K562 (cell line): ENCODE measurements around the gene MRPL58. TPM values are rescaled to one million over a fixed set of nuclear protein-coding genes. Genes with fewer than 3 reads are reported as not detected.
A peak's percentile ranks its signal among the peaks of the same experiment; 100 is the strongest.

Source experiments
- ARID3B ChIP-seq: fragments of 250-450 bp; sonication (Bioruptor Pico); IDR thresholded peaks from 2 replicates; pipeline ENCODE4 v1.4.0; 2020; ENCODE audit warnings: borderline replicate concordance
- CSDE1 ChIP-seq, 2 experiments: fragments of 450-650 bp; IDR thresholded peaks; 2 replicates each; pipeline ENCODE4 v1.6.1; 2016; ENCODE audit warnings: mild to moderate bottlenecking in 1 of 2
- CTBP1 ChIP-seq: fragments of 450-650 bp; IDR thresholded peaks from 2 replicates; pipeline ENCODE4 v1.6.1; 2016; ENCODE audit warnings: borderline replicate concordance
- EHMT2 ChIP-seq: fragments of 450-650 bp; IDR thresholded peaks from 2 replicates; pipeline ENCODE4 v1.6.1; 2018; ENCODE audit warnings: antibody characterized with exemption
- HINFP ChIP-seq: fragments of 450-650 bp; conservative IDR thresholded peaks from 2 replicates; pipeline ENCODE4 v1.6.1; 2016; ENCODE audit warnings: missing genetic modification characterization, low read depth, mild to moderate bottlenecking, control low read depth, missing compliant biosample characterization
- HNRNPUL1 ChIP-seq: fragments of 200-400 bp; formaldehyde crosslinking; IDR thresholded peaks from 2 replicates; pipeline ENCODE4 v1.6.1; 2017; ENCODE audit warnings: low read length
- ILF3 ChIP-seq: fragments of 450-650 bp; IDR thresholded peaks from 2 replicates; pipeline ENCODE4 v1.6.1; 2018; ENCODE audit warnings: antibody characterized with exemption, mild to moderate bottlenecking, moderate library complexity, borderline replicate concordance
- MLX ChIP-seq, 2 experiments: fragments of 450-650 bp in 1 of 2; sonication (generic) in 1 of 2; formaldehyde crosslinking; conservative IDR thresholded peaks; 2 replicates each; pipeline versions ENCODE4 v1.4.0 to v1.8.1; 2020 to 2022; ENCODE audit warnings: mild to moderate bottlenecking in 1 of 2, missing genetic modification reagents in 1 of 2
- NR2C2 ChIP-seq, 2 experiments: fragments of 200-800 bp in 1 of 2; sonication (Bioruptor generic) in 1 of 2; sonication (generic) in 1 of 2; formaldehyde crosslinking in 1 of 2; IDR thresholded peaks; 2 replicates each; pipeline versions ENCODE4 v1.6.1 to v1.8.0; 2016 to 2022; ENCODE audit warnings: mild to moderate bottlenecking in 1 of 2, missing compliant biosample characterization in 1 of 2, missing genetic modification characterization in 1 of 2, missing genetic modification reagents in 1 of 2
- NRF1 ChIP-seq, 2 experiments: fragments of 450-650 bp; IDR thresholded peaks in 1 of 2; conservative IDR thresholded peaks in 1 of 2; 2 replicates each; pipeline ENCODE4 v1.6.1; 2014; ENCODE audit warnings: mild to moderate bottlenecking in 2 of 2
- PHF21A ChIP-seq: fragments of 450-650 bp; IDR thresholded peaks from 2 replicates; pipeline ENCODE4 v1.6.1; 2017; ENCODE audit warnings: low read depth, borderline replicate concordance
- RCOR1 ChIP-seq, 2 experiments: IDR thresholded peaks; 2 replicates each; pipeline ENCODE4 v1.6.1; 2012; ENCODE audit warnings: low read depth in 2 of 2, low read length in 2 of 2, borderline replicate concordance in 1 of 2, improper control_type of control experiment in 1 of 2
- SAP30 ChIP-seq: fragments of 200-600 bp; sonication (generic); IDR thresholded peaks from 2 replicates; pipeline ENCODE4 v1.6.1; 2012; ENCODE audit warnings: borderline replicate concordance, low read depth, mild to moderate bottlenecking, moderate library complexity, low read length, control low read depth, inconsistent platforms; ENCODE audit not compliant: insufficient read depth, poor library complexity, severe bottlenecking
- SFPQ ChIP-seq: fragments of 200-400 bp; formaldehyde crosslinking; IDR thresholded peaks from 2 replicates; pipeline ENCODE4 v1.6.1; 2017; ENCODE audit warnings: mild to moderate bottlenecking, low read depth, low read length, moderate library complexity
- SRSF7 ChIP-seq: fragments of 200-400 bp; formaldehyde crosslinking; optimal IDR thresholded peaks from 2 replicates; pipeline ENCODE3; 2017; ENCODE audit warnings: mild to moderate bottlenecking, low read depth, low read length
- TAF9B ChIP-seq: fragments of 450-650 bp; IDR thresholded peaks from 2 replicates; pipeline ENCODE4 v1.6.1; 2018; ENCODE audit warnings: mild to moderate bottlenecking; ENCODE audit not compliant: partially characterized antibody
- TEAD1 ChIP-seq, 2 experiments: fragments of 450-650 bp in 1 of 2; sonication (generic) in 1 of 2; formaldehyde crosslinking; IDR thresholded peaks; 2 replicates each; pipeline versions ENCODE4 v1.4.0 to v1.8.0; 2020 to 2022; ENCODE audit warnings: mild to moderate bottlenecking in 2 of 2, missing genetic modification reagents in 1 of 2
- ZNF143 ChIP-seq: sonication (generic); formaldehyde crosslinking; IDR thresholded peaks from 2 replicates; pipeline ENCODE4 v1.9.0; 2022; ENCODE audit warnings: mild to moderate bottlenecking, missing genetic modification reagents
- ZNF165 ChIP-seq: fragments of 250-450 bp; sonication (Bioruptor Pico); IDR thresholded peaks from 2 replicates; pipeline ENCODE4 v1.4.0; 2020; ENCODE audit warnings: borderline replicate concordance
- ZNF75A ChIP-seq: fragments of 450-650 bp; formaldehyde crosslinking; IDR thresholded peaks from 2 replicates; pipeline ENCODE4 v1.4.0; 2020; ENCODE audit warnings: mild to moderate bottlenecking
- polyA plus RNA-seq, 8 experiments: library from polyadenylated mRNA; depleted of rRNA in 4 of 8; stranded (reverse) in 5 of 8; unstranded in 3 of 8; fragments of >200 nt; fragmentation: Nextera tagmentation in 2 of 8; fragmentation: Illumina TruSeq in 1 of 8; extraction: Ambion mirVana in 2 of 8; extraction: Trizol in 1 of 8; gene quantifications; 2 replicates each; pipeline versions ENCODE4 v1.2.1 to v1.2.3, GENCODE V29; 2011 to 2014; ENCODE audit warnings: inconsistent platforms in 1 of 8, missing spikeins in 1 of 8
- total RNA-seq, 7 experiments: library from RNA; depleted of rRNA in 6 of 7; stranded (reverse); fragments of >200 nt in 6 of 7; fragmentation: Illumina TruSeq in 2 of 7; extraction: Trizol in 2 of 7; gene quantifications; 2 replicates each; pipeline versions ENCODE4 v1.2.1 to v1.2.3, GENCODE V29; 2011 to 2021; ENCODE audit warnings: low replicate concordance in 1 of 7

Gene MRPL58
- total and polyA plus RNA-seq, 9 of the 15 experiments (the other 6 are each of a cell fraction or from before 2014, with no cell fraction given), result 30.8 to 107 (median 72.4) TPM

- TF ChIP-seq SRSF7 (no peak), TEAD1 (CRISPR knock-in tag; IDR thresholded peaks at IDR 0.05) (peak; percentile 69 to 82; a peak in 2 of 4 replicates), NR2C2 (CRISPR knock-in tag; IDR thresholded peaks at IDR 0.05) (peak; percentile 88; the same call in 1 of the 2 replicates), NR2C2 (tag; IDR thresholded peaks at IDR 0.05) (peak; percentile 92), HNRNPUL1 (no peak), PHF21A (0 out of 2 replicates have a peak, but pooled peaks have one; percentile 46), HINFP (no peak; the same call in 1 of the 2 replicates), TAF9B (peak; percentile 97), ILF3 (no peak), SFPQ (no peak), EHMT2 (no peak), ZNF165 (CRISPR knock-in tag) (no peak), ZNF75A (CRISPR knock-in tag) (no peak), MLX (CRISPR knock-in tag; conservative IDR thresholded peaks at IDR 0.05) (no peak), CSDE1 (IDR thresholded peaks at IDR 0.05) (no peak), RCOR1 (IDR thresholded peaks at IDR 0.05; ENCODE audit: borderline replicate concordance in 1 of 2, low read depth in 2 of 2, low read length in 2 of 2) (peak; percentile 6 to 73; a peak in 1 of 4 replicates), NRF1 (conservative IDR thresholded peaks at IDR 0.05 in 1 of 2, IDR thresholded peaks at IDR 0.05 in 1 of 2) (peak; percentile 46 to 59; a peak in 3 of 4 replicates), SAP30 (peak; percentile 45), CTBP1 (peak; percentile 77; the same call in 1 of the 2 replicates), ZNF143 (CRISPR knock-in tag) (no peak), ARID3B (CRISPR knock-in tag) (no peak)
Observed at GRCh38 chr17:75012346-75013091, at the start of gene MRPL58 (continued).
